ENCODE data around the gene CLCC1.

The CLCC1 gene

DNA sequence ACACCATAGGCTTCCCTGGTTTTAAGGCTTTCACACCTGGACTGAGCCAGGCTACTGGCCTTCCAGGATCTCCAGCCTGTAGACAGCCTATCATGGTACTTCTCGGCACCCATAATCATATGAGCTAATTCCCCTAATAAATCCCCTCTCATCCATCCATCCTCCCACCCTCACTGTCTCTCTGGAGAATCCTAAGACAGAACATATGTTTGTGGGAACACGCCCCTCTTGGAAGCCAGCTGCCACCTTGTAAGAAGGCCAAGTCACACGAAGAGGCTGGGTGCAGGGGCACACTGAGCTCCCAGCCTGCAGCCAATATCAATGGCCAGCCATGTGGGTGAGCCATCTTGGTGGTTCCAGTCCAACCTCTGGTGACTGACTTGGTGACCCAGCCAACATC is 7.4 kb downstream of the CLCC1 start:
- H3K27me3 ChIP-seq (replicated peaks), result no peaks in the 10 kb centered on the region
- DNase-seq, result no peak
- in situ Hi-C loops (cut with HindIII; ENCODE audit: low pct_ligation_motif_present, low sequenced_read_pairs), result no loop called here
- H3K4me3 ChIP-seq (ENCODE audit: low read depth, low read length), result no peak overlapping the region
- H3K36me3 ChIP-seq (replicated peaks), result peaks cover 7% of the 10 kb centered on the region
- no peak for TF ChIP-seq CTCF (IDR thresholded peaks at IDR 0.05; ENCODE audit: low read depth, low read length, missing control alignments)
- H3K27ac ChIP-seq, result no peak overlapping the region

- no peak overlapping the region for H3K4me3 ChIP-seq (ENCODE audit: low read depth, low read length)
- no peak for DNase-seq
- in situ Hi-C loops (cut with HindIII; ENCODE audit: low pct_ligation_motif_present, low sequenced_read_pairs), result no loop called here
- no peaks in the 10 kb centered on the region for H3K27me3 ChIP-seq (replicated peaks)
- H3K36me3 ChIP-seq (replicated peaks), result peaks cover 7% of the 10 kb centered on the region
- TF ChIP-seq CTCF (IDR thresholded peaks at IDR 0.05; ENCODE audit: low read depth, low read length, missing control alignments), result no peak
- H3K27ac ChIP-seq, result no peak overlapping the region
Observed at GRCh38 chr1:108955111-108955510, 8.2 kb downstream of the CLCC1 start.

DNA sequence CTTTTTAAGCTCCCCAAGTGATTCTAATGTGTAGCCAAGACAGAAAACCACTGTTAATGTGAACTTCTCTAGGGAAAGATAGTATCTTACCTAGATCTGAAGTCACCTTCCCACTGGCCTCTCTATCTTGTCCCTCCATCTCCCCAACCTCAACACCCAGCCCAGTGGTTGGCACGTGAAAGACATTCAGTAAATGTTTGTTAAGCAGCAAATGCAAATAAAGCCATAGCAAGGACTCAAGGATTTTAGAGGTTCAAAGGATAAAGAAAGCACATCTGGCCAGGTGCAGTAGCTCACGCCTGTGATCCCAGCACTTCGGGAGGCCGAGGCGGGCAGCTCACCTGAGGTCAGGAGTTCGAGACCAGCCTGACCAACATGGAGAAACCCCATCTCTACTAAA is 9.8 kb downstream of the CLCC1 start:
- H3K27ac ChIP-seq, result no peak overlapping the region
- no peaks in the 10 kb centered on the region for H3K27me3 ChIP-seq (replicated peaks)
- in situ Hi-C loops (cut with HindIII; ENCODE audit: low pct_ligation_motif_present, low sequenced_read_pairs), result no loop called here
- no peak overlapping the region for H3K4me3 ChIP-seq (ENCODE audit: low read depth, low read length)
- no peak for DNase-seq
- H3K36me3 ChIP-seq (replicated peaks), result peaks cover 7% of the 10 kb centered on the region
- TF ChIP-seq CTCF (IDR thresholded peaks at IDR 0.05; ENCODE audit: low read depth, low read length, missing control alignments), result no peak

- TF ChIP-seq CTCF (IDR thresholded peaks at IDR 0.05; ENCODE audit: low read depth, low read length, missing control alignments), result no peak
- H3K4me3 ChIP-seq (ENCODE audit: low read depth, low read length), result no peak overlapping the region
- H3K27ac ChIP-seq, result no peak overlapping the region
- in situ Hi-C loops (cut with HindIII; ENCODE audit: low pct_ligation_motif_present, low sequenced_read_pairs), result no loop called here
- no peak for DNase-seq
- peaks cover 10% of the 10 kb centered on the region for H3K36me3 ChIP-seq (replicated peaks)
- no peaks in the 10 kb centered on the region for H3K27me3 ChIP-seq (replicated peaks)
Observed at GRCh38 chr1:108951242-108951641, 12.0 kb downstream of the CLCC1 start.

GRCh38 chr1:108949044-108949443 is 14.2 kb downstream of the CLCC1 start:
- in situ Hi-C loops (cut with HindIII; ENCODE audit: low pct_ligation_motif_present, low sequenced_read_pairs), result no loop called here
- TF ChIP-seq CTCF (IDR thresholded peaks at IDR 0.05; ENCODE audit: low read depth, low read length, missing control alignments), result no peak
- H3K27ac ChIP-seq, result no peak overlapping the region
- no peak for DNase-seq
- peaks cover 2% of the 10 kb centered on the region for H3K36me3 ChIP-seq (replicated peaks)
- H3K27me3 ChIP-seq (replicated peaks), result no peaks in the 10 kb centered on the region
- no peak overlapping the region for H3K4me3 ChIP-seq (ENCODE audit: low read depth, low read length)

DNA sequence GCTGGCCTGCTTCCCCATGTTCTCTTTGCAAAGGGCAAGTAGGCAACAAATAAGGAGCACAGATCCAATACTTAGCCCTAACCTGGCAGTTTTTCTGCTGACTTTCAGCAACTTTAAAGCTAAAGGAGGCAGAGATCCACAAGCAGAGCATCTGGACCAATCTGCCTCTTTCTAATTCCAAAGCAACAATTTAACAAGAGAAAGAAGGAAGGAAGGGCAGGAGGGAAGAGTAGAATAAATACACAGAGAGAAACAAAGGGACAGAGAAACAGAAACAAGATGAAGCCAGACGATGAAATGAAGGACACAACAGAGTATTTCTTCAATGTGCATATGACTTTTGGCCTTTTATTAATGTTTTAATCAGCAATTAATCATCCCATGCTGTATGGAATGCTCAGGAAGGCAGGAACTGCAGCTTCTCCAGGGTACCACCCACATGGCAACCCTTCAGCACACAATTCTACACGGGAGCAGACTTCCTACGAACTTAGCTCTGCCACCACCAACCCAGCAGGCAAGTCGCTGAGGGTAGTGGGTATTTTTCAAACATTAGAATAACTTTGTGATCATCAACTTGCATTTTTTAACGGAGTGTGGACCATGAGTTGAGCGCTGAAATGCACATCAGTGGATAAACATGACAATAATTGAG is 15.3 kb downstream of the CLCC1 start:
- in situ Hi-C loops (cut with HindIII; ENCODE audit: low pct_ligation_motif_present, low sequenced_read_pairs), result no loop called here
- no peak overlapping the region for H3K27ac ChIP-seq
- no peak overlapping the region for H3K4me3 ChIP-seq (ENCODE audit: low read depth, low read length)
- H3K27me3 ChIP-seq (replicated peaks), result no peaks in the 10 kb centered on the region
- TF ChIP-seq CTCF (IDR thresholded peaks at IDR 0.05; ENCODE audit: low read depth, low read length, missing control alignments), result no peak
- no peak for DNase-seq
- peaks cover 2% of the 10 kb centered on the region for H3K36me3 ChIP-seq (replicated peaks)
